PFSK-1 (cell line): Measurements from ENCODE around the gene GARIN5A.

Source experiments
- FOXP2 ChIP-seq: optimal IDR thresholded peaks from 2 replicates; pipeline ENCODE3; 2011; ENCODE audit warnings: borderline replicate concordance, control low read depth, inconsistent platforms; ENCODE audit not compliant: insufficient read depth; ENCODE audit errors: extremely low read length, extremely low read depth
- POLR2AphosphoS5 ChIP-seq: IDR thresholded peaks from 2 replicates; pipeline ENCODE4 v1.6.1; 2012; ENCODE audit warnings: low read depth, mild to moderate bottlenecking, control low read depth, low read length, moderate library complexity
- REST ChIP-seq, 2 experiments: IDR thresholded peaks; 2 replicates each; pipeline versions ENCODE4 v1.6.1 to v1.8.0; 2011 to 2012; ENCODE audit warnings: low read depth in 2 of 2, low read length in 2 of 2, control low read depth in 1 of 2, inconsistent platforms in 1 of 2, mild to moderate bottlenecking in 1 of 2, moderate library complexity in 1 of 2; ENCODE audit not compliant: insufficient read depth in 1 of 2
- SIN3A ChIP-seq: IDR thresholded peaks from 2 replicates; pipeline ENCODE4 v1.6.1; 2012; ENCODE audit warnings: mild to moderate bottlenecking, low read length, moderate library complexity, borderline replicate concordance; ENCODE audit not compliant: insufficient read depth
- TAF1 ChIP-seq: IDR thresholded peaks from 2 replicates; pipeline ENCODE4 v1.6.1; 2012; ENCODE audit warnings: low read length, control low read depth, borderline replicate concordance; ENCODE audit not compliant: insufficient read depth

Gene GARIN5A

GRCh38 chr19:50514346-50515167 is 37.9 kb upstream of the GARIN5A start:
- no peak for TF ChIP-seq FOXP2

GRCh38 chr19:50513746-50514345 is 37.2 kb upstream of the GARIN5A start, which contains the start of gene ASPDH:
ASPDH (minus strand) TSS chr19:50513913; CDS start chr19:50513823, 90 bp downstream.
- no peak for TF ChIP-seq TAF1
- TF ChIP-seq FOXP2: no peak
- no peak for TF ChIP-seq SIN3A
- TF ChIP-seq POLR2AphosphoS5: no peak
- no peak for TF ChIP-seq REST (IDR thresholded peaks at IDR 0.05; ENCODE audit: insufficient read depth in 1 of 2, low read depth in 2 of 2, low read length in 2 of 2)

GRCh38 chr19:50512999-50513745 is 36.5 kb upstream of the GARIN5A start:
- TF ChIP-seq SIN3A (no peak), FOXP2 (no peak), TAF1 (no peak), REST (IDR thresholded peaks at IDR 0.05; ENCODE audit: insufficient read depth in 1 of 2, low read depth in 2 of 2, low read length in 2 of 2) (no peak), POLR2AphosphoS5 (no peak)

- no peak for TF ChIP-seq TAF1
- TF ChIP-seq SIN3A: no peak
- no peak for TF ChIP-seq FOXP2
- no peak for TF ChIP-seq REST (IDR thresholded peaks at IDR 0.05; ENCODE audit: insufficient read depth in 1 of 2, low read depth in 2 of 2, low read length in 2 of 2)
- TF ChIP-seq POLR2AphosphoS5: no peak
Measured at GRCh38 chr19:50512112-50512998, 35.7 kb upstream of the GARIN5A start.

- TF ChIP-seq TAF1 (peak; percentile 31; the same call in 1 of the 2 replicates), REST (IDR thresholded peaks at IDR 0.05; ENCODE audit: insufficient read depth in 1 of 2, low read depth in 2 of 2, low read length in 2 of 2) (no peak), SIN3A (peak; percentile 53; the same call in 1 of the 2 replicates), POLR2AphosphoS5 (peak; percentile 57), FOXP2 (peak; percentile 91)
Measured at GRCh38 chr19:50511069-50511822, 34.6 kb upstream of the GARIN5A start, which contains the start of gene JOSD2. JOSD2 (minus strand) TSS chr19:50511191; CDS start chr19:50510431, 760 bp downstream.
